HG02623 (cell line): ENCODE results near the gene AK5.
"Not testable (repeated sequence)": the region's sequence is repeated elsewhere in the genome, so short reads cannot be mapped to it uniquely, and the experiment has no call there.

Experiments used
- ATAC-seq: cut with Tn5 transposase; IDR thresholded peaks from one replicate; pipeline ENCODE4 v1.9.1; 2021; ENCODE audit warnings: moderate library complexity; ENCODE audit not compliant: unreplicated experiment

AK5 gene

DNA sequence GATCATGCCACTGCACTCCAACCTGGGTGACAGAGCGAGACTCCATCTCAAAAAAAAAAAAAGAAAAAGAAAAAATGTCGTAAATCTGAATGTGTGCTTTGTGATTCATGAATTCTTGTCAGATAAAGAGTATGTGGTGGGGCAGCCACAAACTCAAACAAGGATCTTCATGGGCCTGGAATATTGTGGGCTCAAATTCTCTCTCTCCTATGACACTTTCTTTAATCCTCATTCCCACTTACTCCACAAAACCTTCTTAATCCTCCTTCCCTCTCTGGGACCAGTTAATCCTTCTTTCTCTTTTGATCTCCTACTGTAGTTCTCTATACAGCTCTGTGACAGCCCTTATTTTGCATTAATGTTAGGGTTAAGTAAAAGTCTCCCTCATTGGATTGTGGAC, 112.3 kb downstream of the AK5 start:
- ATAC-seq: no peak

DNA sequence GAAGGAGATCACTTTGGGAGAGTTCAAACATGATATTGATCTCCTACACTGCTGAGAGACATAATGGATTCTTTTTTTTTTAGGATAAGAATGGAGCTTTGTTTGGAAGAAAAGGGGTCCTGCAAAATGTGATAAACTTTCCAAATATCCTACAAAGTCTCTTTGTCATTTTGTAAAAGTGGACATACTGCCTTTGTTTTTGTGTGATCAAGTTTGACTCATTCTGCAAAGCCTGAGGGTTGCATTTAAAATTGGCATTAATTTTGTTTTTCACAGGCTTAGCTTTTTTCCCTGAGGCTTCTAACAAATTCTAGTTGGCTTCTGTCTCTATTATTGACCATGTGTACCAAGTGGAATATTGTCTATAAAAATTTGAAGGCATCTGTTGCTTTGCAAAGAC, 113.2 kb downstream of the AK5 start:
- ATAC-seq: no peak

GRCh38 chr1:77398152-77398551, 116.3 kb downstream of the AK5 start:
- no peak for ATAC-seq

- ATAC-seq: no peak
Measured at GRCh38 chr1:77399250-77400086, 117.6 kb downstream of the AK5 start.

GRCh38 chr1:77400781-77401180, 119.0 kb downstream of the AK5 start:
- ATAC-seq: no peak

- ATAC-seq: no peak
Measured at GRCh38 chr1:77401384-77401783, 119.6 kb downstream of the AK5 start.

DNA sequence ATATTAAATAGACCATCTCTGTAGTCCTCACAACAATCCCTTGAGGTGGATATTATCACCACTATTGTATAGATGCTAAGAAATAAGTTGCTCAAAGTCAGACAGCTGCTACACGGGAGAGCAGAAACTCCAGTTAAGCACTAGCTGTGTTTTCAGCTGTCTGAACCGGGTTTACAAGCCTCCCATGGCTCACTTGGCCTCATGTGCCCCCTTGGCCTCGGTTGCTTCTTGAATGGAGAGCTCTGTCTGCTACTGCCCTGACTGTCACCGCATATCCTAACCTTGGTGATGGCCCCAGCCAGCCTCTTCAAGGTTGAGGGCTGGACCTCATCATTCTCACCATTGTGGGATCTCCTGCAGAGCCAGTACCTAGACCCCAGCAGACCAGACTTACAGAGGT, 123.4 kb downstream of the AK5 start:
- ATAC-seq: no peak

DNA sequence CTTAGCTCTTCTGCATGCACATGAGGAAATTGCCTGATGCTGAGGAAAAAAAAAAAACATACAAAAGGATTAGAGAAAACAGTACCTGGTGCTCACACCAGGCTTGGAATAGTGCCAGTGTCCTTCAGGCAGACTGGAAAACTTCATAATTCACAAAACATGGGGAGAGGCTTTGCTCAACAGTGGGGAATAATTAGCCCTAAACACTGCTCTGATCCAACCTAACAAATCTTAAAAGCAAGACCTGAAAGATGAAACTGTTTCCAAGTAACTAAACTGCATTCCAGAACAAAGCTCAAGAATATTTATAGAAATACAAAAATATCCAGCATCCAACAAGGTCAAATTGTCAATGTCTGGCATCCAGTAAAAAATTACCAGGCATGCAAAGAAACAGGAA, 124.8 kb downstream of the AK5 start:
- ATAC-seq: no peak

DNA sequence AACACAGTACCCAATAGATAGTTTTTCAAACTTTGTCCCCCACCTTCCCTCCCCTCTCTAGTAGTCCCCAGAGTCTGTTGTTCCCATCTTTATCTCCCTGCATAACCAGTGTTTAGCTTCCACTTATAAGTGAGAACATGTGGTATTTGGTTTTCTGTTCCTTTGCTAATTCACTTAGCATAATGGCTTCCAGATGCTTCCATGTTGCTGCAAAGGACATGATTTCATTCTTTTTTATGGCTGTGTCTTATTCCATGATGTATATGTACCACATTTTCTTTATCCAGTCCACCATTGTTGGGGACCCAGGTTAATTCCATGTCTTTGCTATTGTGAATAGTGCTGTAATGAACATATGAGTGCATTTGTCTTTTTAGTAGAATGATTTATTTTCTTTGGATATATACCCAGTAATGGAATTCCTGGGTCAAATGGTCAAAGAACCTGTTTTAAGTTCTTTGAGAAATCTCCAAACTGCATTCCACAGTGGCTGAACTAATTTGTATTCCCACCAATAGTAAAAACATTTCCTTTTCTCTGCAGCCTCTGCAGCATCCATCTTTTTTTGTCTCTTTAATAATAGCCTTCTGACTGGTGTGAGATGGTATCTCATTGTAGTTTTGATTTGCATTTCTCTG, 126.0 kb downstream of the AK5 start:
- no peak for ATAC-seq

DNA sequence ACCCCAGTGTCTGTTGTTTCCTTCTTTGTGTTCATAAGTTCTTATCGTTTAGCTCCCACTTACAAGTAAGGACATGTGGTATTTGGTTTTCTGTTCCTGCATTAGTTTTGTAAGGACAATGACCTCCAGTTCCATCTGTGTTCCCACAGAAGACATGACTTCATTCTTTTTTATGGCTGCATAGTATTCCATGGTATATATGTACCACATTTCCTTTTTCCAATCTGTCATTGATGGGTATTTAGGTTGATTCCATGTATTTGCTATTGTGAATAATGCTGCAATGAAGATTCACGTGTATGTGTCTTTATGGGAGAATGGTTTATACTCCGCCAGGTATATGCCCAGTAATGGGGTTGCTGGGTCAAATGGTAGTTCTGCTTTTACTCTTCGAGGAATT, 127.1 kb downstream of the AK5 start:
- ATAC-seq: not testable (repeated sequence)

DNA sequence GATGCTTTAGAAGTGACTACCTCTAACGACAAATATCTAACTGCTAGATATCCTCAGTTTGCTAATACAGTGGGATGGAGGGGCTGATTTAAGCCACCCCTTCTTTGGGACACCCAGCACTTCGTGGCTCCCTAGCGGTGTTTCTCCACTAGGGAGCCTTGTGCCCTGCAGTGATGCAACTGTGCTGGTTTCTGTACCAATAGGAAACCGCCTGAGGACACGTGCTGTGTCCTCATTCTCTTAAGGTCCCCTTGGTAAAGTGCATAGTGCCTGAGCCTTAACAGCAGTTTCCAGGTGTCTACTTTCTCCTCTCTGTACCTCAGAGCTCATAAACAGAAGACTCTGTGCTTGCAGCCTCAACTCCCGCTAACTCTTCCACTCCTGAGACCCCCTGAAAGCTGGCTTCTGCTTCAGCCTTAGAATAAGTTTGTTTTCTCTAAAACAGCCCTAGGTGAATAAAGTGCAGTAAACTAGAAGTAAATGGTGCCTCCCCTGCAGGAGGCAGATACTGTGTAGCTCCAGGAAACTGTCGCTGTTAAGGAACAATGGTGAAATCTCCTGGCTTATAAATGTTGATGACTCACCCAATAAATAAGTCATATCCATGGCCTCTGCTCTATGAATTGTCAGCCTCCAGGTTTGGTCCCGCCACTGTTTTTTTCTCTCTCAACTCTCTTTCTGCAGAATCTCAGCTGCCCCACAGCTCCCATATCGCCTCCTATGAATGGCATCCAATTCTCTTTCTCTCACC, 130.4 kb downstream of the AK5 start:
- ATAC-seq: no peak

DNA sequence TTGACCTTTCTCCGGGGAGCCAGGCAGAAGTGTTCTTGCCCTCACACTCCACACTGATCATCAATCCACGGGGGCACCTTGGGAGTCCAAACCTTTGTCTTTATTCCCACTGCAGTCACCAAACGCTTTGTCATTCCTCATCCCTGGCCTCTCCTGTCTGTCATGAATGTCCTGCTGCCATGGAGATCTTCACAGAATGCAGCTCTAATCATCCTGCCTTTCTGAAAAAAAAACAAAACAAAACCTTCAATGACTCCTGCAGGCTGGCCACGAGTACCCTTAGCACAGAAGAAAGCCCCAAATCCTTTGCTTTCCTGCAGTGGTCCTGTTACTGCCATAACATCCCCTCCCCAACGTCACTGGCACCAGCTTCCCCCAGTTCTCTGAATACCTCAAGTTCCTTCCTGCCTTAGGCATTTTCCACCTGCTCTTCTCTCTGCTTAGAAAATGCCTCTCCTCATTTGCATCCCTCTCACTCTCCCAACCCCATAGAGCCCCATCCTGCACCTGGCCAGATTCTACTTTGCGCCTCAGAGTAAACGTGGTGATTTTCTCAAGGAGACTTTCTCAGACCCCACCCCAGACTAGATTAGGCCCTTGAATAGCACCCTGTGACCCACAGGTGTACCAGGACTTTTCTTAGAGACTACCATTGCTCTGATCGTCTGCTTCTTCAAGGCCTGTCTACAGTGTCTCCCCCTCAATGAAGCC, 131.2 kb downstream of the AK5 start:
- peak; percentile 35 for ATAC-seq

- ATAC-seq: peak; percentile 84
Measured at GRCh38 chr1:77413541-77414335, 131.9 kb downstream of the AK5 start.

DNA sequence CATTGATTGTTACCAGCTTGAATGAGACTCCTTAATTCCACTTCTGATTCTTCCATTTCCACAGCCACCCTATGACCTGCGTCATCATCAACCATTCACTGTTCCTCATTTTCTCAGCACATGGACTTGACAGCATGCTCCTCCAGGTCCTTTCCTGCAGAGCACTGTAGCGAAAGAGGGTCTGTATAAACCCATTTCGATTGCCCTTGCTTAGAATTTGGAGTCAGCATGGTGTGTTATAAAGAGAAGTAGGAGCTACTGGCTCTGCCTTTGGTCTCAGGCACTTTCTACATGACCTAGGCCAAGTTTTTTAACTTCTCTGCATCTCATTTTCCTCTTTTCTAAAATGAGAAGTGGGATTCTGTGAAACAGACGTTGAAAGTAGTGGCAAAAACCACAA, 133.8 kb downstream of the AK5 start:
- no peak for ATAC-seq

DNA sequence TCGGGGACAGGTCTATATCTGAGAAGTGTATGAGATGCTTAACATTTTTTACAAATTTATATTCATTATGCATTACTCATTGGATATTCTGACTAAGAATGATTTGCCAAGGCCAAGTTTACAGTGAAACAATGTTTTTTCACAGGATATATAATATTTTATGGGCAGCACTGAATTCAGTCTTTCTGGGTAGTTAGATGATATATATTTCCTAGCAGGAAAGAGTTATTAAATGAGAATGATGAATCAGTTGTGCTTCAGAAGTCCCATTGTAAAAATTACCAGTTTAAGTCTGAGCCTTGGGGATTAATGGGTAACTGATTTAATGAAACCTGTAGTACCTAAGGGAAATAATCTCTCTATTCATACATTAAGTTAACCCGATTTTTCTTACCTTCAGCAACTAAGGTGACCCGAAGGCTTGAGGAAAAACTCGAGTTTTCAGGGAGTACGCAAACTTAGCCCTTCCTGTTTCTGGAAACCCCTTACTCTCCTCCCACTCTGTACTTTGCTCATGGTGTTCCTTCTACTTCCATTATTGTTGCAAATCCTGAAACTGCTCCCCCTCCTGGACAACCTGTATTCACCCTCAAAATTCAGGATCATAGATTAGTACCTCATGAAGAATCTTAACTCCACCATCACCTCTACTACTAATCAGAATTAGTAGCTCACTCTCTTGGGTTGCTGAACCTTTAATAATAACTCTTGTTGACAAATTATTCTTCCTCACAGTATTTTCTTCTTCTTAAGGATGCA, 135.1 kb downstream of the AK5 start:
- ATAC-seq: no peak

GRCh38 chr1:77418055-77418454, 136.2 kb downstream of the AK5 start:
- not testable (repeated sequence) for ATAC-seq

- ATAC-seq: peak; percentile 79
Measured at GRCh38 chr1:77421504-77422233, 139.8 kb downstream of the AK5 start.

DNA sequence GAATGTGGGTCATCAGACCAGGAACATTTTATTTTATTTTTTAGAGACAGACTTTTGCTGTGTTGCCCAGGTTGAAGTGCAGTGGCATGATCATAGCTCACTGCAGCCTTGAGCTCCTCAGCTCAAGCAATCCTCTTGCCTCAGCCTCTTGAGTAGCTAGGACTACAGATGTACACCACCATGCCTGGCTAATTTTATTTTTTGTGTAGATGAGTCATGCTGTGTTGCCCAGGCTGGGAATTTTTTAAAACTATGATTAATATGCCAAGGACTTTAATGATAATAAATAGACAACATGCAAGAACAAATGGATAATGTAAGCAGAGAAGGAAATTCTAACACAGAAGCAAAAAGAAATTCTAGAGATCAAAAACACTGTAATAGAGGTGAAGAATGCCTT, 142.4 kb downstream of the AK5 start:
- ATAC-seq: no peak

DNA sequence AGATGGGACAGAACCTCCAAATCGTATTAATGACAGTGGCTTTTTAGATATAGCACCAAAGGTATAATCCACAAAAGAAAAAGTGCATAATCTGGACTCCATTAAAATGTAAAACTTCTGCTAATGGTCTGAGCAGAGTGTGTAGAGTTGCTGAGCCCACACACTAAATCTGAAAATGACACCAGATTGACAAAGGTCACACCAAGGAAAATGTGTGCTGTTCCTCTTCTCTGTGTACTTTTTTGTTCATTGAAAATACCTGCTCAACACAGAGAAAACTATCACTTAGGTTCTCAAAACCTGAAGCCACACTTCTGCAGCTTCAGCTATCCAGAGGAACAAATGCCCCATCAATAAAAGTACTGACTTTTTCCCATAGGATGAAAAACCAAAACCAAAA, 146.2 kb downstream of the AK5 start:
- ATAC-seq: no peak
